ENCODE data around the gene TMPRSS12.
"Not testable (repeated sequence)": the region's sequence is repeated elsewhere in the genome, so short reads cannot be mapped to it uniquely, and the experiment has no call there.

DNA sequence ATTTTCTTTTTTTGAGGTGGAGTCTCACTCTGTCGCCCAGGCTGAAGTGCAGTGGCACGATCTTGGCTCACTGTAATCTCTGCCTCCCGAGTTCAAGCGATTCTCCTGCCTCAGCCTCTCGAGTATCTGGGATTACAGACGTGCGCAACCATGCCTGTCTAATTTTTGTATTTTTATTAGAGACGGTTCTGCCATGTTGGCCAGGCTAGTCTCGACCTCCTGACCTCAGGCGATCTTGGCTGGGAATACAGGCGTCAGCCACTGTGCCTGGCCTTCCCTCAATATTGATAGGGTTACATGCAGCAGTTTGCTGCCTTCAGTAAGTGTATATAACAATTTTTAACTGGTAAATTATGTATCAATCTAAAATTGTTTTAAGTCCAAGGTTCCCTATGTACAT lies 19.0 kb upstream of the TMPRSS12 start:
- TF ChIP-seq, protein P1, sequence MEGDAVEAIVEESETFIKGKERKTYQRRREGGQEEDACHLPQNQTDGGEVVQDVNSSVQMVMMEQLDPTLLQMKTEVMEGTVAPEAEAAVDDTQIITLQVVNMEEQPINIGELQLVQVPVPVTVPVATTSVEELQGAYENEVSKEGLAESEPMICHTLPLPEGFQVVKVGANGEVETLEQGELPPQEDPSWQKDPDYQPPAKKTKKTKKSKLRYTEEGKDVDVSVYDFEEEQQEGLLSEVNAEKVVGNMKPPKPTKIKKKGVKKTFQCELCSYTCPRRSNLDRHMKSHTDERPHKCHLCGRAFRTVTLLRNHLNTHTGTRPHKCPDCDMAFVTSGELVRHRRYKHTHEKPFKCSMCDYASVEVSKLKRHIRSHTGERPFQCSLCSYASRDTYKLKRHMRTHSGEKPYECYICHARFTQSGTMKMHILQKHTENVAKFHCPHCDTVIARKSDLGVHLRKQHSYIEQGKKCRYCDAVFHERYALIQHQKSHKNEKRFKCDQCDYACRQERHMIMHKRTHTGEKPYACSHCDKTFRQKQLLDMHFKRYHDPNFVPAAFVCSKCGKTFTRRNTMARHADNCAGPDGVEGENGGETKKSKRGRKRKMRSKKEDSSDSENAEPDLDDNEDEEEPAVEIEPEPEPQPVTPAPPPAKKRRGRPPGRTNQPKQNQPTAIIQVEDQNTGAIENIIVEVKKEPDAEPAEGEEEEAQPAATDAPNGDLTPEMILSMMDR (IDR thresholded peaks at IDR 0.05), result not testable (repeated sequence)
- TF ChIP-seq POLR2A (IDR thresholded peaks at IDR 0.05), result not testable (repeated sequence)
